ENCODE measurements around the gene ZFP36. TPM values are rescaled to one million over a fixed set of nuclear protein-coding genes. Genes with fewer than 3 reads are reported as not detected.

ZFP36 gene
- total and polyA plus RNA-seq, 4 donors = 41.2 to 655 (median 172) TPM

GRCh38 chr19:39398297-39398864, 8.3 kb upstream of the ZFP36 start:
- H3K27me3 ChIP-seq (ENCODE audit: control insufficient read depth in 3 of 3, insufficient read depth in 3 of 3, low read length in 2 of 3) = no peaks in the 10 kb centered on the region
- H3K9ac ChIP-seq (ENCODE audit: insufficient read depth in 1 of 2, low read length in 2 of 2) = no peak overlapping the region
- H3K36me3 ChIP-seq (ENCODE audit: control insufficient read depth in 4 of 4, insufficient read depth in 4 of 4, low read length in 4 of 4) = peaks cover 0 to 16% (median 13%) of the 10 kb centered on the region in 4 donors
- peaks cover 0 to 29% (median 12%) of the 10 kb centered on the region in 5 donors for H3K4me1 ChIP-seq (ENCODE audit: control insufficient read depth in 5 of 5, insufficient read depth in 5 of 5, low read length in 5 of 5)
- TF ChIP-seq CTCF (IDR thresholded peaks at IDR 0.05; ENCODE audit: control extremely low read depth, extremely low read depth) = no peak
- ATAC-seq (ENCODE audit: insufficient read depth, low FRiP score) (peak; percentile 12), DNase-seq (no peak)
- H3K27ac ChIP-seq (ENCODE audit: low read depth in 1 of 2, low read length in 1 of 2) = peak overlapping the region; percentile 29 to 97
- no peaks in the 10 kb centered on the region for H3K9me3 ChIP-seq (ENCODE audit: control insufficient read depth in 4 of 4, insufficient read depth in 3 of 4, low read length in 3 of 4)
- H3K4me3 ChIP-seq = peak overlapping the region; percentile 10
- 51 to 60% methylated on average over 11 of the region's 11 CpGs for WGBS, 2 donors

DNA sequence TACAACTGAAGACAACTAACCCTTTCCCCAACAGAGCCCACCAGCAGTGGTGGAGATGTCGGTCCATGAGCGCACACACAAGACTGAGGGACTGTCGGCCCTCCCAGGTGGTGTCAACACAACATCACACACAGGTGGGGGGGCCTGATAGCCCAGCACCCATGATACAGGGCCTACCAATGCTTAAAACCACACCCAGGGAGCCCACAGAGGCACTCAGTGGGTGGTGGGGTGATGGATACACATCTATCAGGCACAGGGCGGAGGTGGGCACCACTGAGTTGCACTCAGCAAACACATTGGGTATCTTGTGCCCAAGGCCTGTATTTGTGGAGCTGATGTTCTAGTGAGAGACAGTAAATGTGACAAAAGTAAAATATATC, 7.0 kb upstream of the ZFP36 start:
- no peaks in the 10 kb centered on the region for H3K27me3 ChIP-seq (ENCODE audit: control insufficient read depth in 3 of 3, insufficient read depth in 3 of 3, low read length in 2 of 3)
- peaks cover 0 to 10% (median 5%) of the 10 kb centered on the region in 4 donors for H3K36me3 ChIP-seq (ENCODE audit: control insufficient read depth in 4 of 4, insufficient read depth in 4 of 4, low read length in 4 of 4)
- ATAC-seq (ENCODE audit: insufficient read depth, low FRiP score) (no peak), DNase-seq (no peak)
- H3K27ac ChIP-seq (ENCODE audit: low read depth in 1 of 2, low read length in 1 of 2) = peak overlapping the region in 1 of 2 donors; percentile 57
- H3K4me3 ChIP-seq = no peak overlapping the region
- TF ChIP-seq CTCF (IDR thresholded peaks at IDR 0.05; ENCODE audit: control extremely low read depth, extremely low read depth) = no peak
- no peak overlapping the region for H3K9ac ChIP-seq (ENCODE audit: insufficient read depth in 1 of 2, low read length in 2 of 2)
- no peaks in the 10 kb centered on the region for H3K9me3 ChIP-seq (ENCODE audit: control insufficient read depth in 4 of 4, insufficient read depth in 3 of 4, low read length in 3 of 4)
- 95 to 96% methylated on average over 4 of the region's 4 CpGs for WGBS, 2 donors
- peaks cover 0 to 29% (median 12%) of the 10 kb centered on the region in 5 donors for H3K4me1 ChIP-seq (ENCODE audit: control insufficient read depth in 5 of 5, insufficient read depth in 5 of 5, low read length in 5 of 5)

DNA sequence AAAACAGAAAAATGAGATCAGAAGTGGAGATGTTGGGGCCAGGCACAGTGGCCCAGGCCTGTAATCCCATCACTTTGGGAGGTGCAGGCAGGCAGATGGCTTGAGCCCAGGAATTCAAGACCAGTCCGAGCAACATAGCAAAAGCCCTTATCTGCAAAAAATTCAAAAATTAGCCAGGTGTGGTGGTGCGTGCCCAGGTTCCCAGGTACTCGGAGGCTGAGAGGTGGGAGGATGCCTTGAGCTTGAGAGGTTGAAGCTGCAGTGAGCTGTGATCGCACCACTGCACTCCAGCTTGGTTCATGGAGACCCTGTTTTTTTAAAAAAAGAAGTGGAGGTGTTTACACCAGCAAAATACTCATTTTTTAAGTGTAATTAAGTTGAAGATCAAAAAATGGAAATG, 6.6 kb upstream of the ZFP36 start:
- TF ChIP-seq CTCF (IDR thresholded peaks at IDR 0.05; ENCODE audit: control extremely low read depth, extremely low read depth) = no peak
- no peak for DNase-seq
- H3K36me3 ChIP-seq (ENCODE audit: control insufficient read depth in 4 of 4, insufficient read depth in 4 of 4, low read length in 4 of 4) = peaks cover 0 to 10% (median 4%) of the 10 kb centered on the region in 4 donors
- no peak overlapping the region for H3K9ac ChIP-seq (ENCODE audit: insufficient read depth in 1 of 2, low read length in 2 of 2)
- no peak for ATAC-seq (ENCODE audit: insufficient read depth, low FRiP score)
- H3K27ac ChIP-seq (ENCODE audit: low read depth in 1 of 2, low read length in 1 of 2) = peak overlapping the region in 1 of 2 donors; percentile 57
- 80 to 89% methylated on average over 4 of the region's 4 CpGs for WGBS, 2 donors
- H3K27me3 ChIP-seq (ENCODE audit: control insufficient read depth in 3 of 3, insufficient read depth in 3 of 3, low read length in 2 of 3) = no peaks in the 10 kb centered on the region
- no peaks in the 10 kb centered on the region for H3K9me3 ChIP-seq (ENCODE audit: control insufficient read depth in 4 of 4, insufficient read depth in 3 of 4, low read length in 3 of 4)
- H3K4me3 ChIP-seq = no peak overlapping the region
- H3K4me1 ChIP-seq (ENCODE audit: control insufficient read depth in 5 of 5, insufficient read depth in 5 of 5, low read length in 5 of 5) = peaks cover 0 to 29% (median 12%) of the 10 kb centered on the region in 5 donors
